K562 (cell line): ENCODE results near the gene SRD5A1. TPM values are rescaled to one million over a fixed set of nuclear protein-coding genes. Genes with fewer than 3 reads are reported as not detected.

Experiments
- ATAC-seq: fragments of 200-7000 bp; cut with Tn5 transposase; 3 replicates; pipeline ENCODE4 v1.9.1; 2020; ENCODE audit warnings: moderate library complexity
- BruUV-seq: library from RNA; stranded (reverse); fragments of 400-500 nt; replicated peaks from 2 replicates; lab custom pipeline; 2021; lab: Mats Ljungman, UMichigan
- CTCF ChIA-PET: fragments of 300-600 bp; formaldehyde crosslinking; extraction: SDS; loops from one replicate; lab custom pipeline; 2021; ENCODE audit warnings: low intra/inter-chr PET ratio; lab: Yijun Ruan, JAX
- POLR2A ChIA-PET: fragments of 300-600, 350-650 bp; sonication (Branson Sonifier 250); formaldehyde crosslinking; extraction: SDS; loops from one replicate; lab custom pipeline; 2021; ENCODE audit warnings: antibody characterized with exemption, inconsistent platforms; lab: Yijun Ruan, JAX
- DNase-seq, 4 experiments: peaks; one replicate each; pipeline versions ENCODE4 v3.0.0 to v3.0.0-alpha.2; 2011 to 2018; ENCODE audit warnings: low spot score in 3 of 4, mixed read lengths in 3 of 4; ENCODE audit errors: extremely low read depth in 1 of 4
- FAIRE-seq: peaks from 2 replicates; lab custom pipeline; 2011; peaks lifted over from hg19 to GRCh38; lab: Jason Lieb, UNC
- H2AFZ ChIP-seq: 2 replicates; pipeline ENCODE4 v1.6.0; 2011; ENCODE audit warnings: low read depth, low read length, control low read depth, inconsistent platforms
- H3K27ac ChIP-seq: fragments of 200-600 bp; 3 replicates; pipeline ENCODE4 v1.8.0; 2011; ENCODE audit warnings: low read depth, mild to moderate bottlenecking, control low read depth, inconsistent platforms, low read length, moderate library complexity, mixed read lengths; ENCODE audit errors: extremely low read depth
- H3K27me3 ChIP-seq, 2 experiments: fragments of 300-600 bp in 1 of 2; 2 replicates in 1 of 2; 3 replicates in 1 of 2; pipeline versions ENCODE4 v1.6.0 to v1.8.0; 2011; ENCODE audit warnings: inconsistent platforms in 2 of 2, low read length in 2 of 2, mild to moderate bottlenecking in 1 of 2, mixed read lengths in 1 of 2, moderate library complexity in 1 of 2; ENCODE audit not compliant: control insufficient read depth in 2 of 2, insufficient read depth in 2 of 2
- H3K36me3 ChIP-seq: fragments of 300-600 bp; 3 replicates; pipeline ENCODE4 v1.8.0; 2011; ENCODE audit warnings: mild to moderate bottlenecking, low read length, inconsistent platforms; ENCODE audit not compliant: control insufficient read depth, insufficient read depth
- H3K4me1 ChIP-seq, 2 experiments: fragments of 200-600 bp in 1 of 2; replicated peaks in 1 of 2; 2 replicates in 1 of 2; 3 replicates in 1 of 2; pipeline versions ENCODE4 v1.5.1 to v1.8.0; 2011; ENCODE audit warnings: inconsistent platforms in 2 of 2, low read length in 2 of 2, mild to moderate bottlenecking in 1 of 2, mixed read lengths in 1 of 2, moderate library complexity in 1 of 2; ENCODE audit not compliant: control insufficient read depth in 2 of 2, insufficient read depth in 2 of 2
- H3K4me2 ChIP-seq: 2 replicates; pipeline ENCODE4 v1.6.1; 2011; ENCODE audit warnings: low read length, control low read depth, inconsistent platforms, mixed read lengths; ENCODE audit not compliant: insufficient read depth
- H3K4me3 ChIP-seq: fragments of 200-600 bp; sonication (generic), shearing (Covaris generic); 2 replicates; pipeline ENCODE4 v1.5.1; 2016; ENCODE audit warnings: control low read depth, inconsistent platforms
- H3K79me2 ChIP-seq: fragments of 200-600 bp; 3 replicates; pipeline ENCODE4 v1.8.0; 2011; ENCODE audit warnings: low read length, inconsistent platforms; ENCODE audit not compliant: control insufficient read depth, insufficient read depth
- H3K9ac ChIP-seq, 2 experiments: 2 replicates each; pipeline versions ENCODE4 v1.6.0 to v1.6.1; 2011; ENCODE audit warnings: low read depth in 2 of 2, low read length in 2 of 2, control low read depth in 1 of 2, inconsistent platforms in 1 of 2, mild to moderate bottlenecking in 1 of 2, mixed read lengths in 1 of 2; ENCODE audit not compliant: insufficient read depth in 1 of 2
- H3K9me1 ChIP-seq: one replicate; pipeline ENCODE4 v1.6.0; 2011; ENCODE audit warnings: inconsistent platforms, mild to moderate bottlenecking, low read length, moderate library complexity; ENCODE audit not compliant: control insufficient read depth, insufficient read depth
- H3K9me3 ChIP-seq: replicated peaks from 2 replicates; pipeline ENCODE4 v1.5.1; 2011; ENCODE audit warnings: low read depth, low read length, inconsistent platforms; ENCODE audit not compliant: control insufficient read depth, insufficient read depth
- H4K20me1 ChIP-seq: replicated peaks from 2 replicates; pipeline ENCODE4 v1.6.1; 2011; ENCODE audit warnings: low read length, inconsistent platforms, mixed read lengths; ENCODE audit not compliant: control insufficient read depth, insufficient read depth
- GABPA ChIP-seq: fragments of 200-800 bp; sonication (Bioruptor generic); conservative IDR thresholded peaks from 2 replicates; pipeline ENCODE4 v1.6.1; 2016; ENCODE audit warnings: low read depth, missing genetic modification characterization, missing compliant biosample characterization
- POLR2A ChIP-seq: fragments of 450-650 bp; conservative IDR thresholded peaks from 2 replicates; pipeline ENCODE4 v1.6.1; 2016
- POLR2G ChIP-seq: fragments of 200-400 bp; formaldehyde crosslinking; IDR thresholded peaks from 2 replicates; pipeline ENCODE4 v1.6.1; 2017; ENCODE audit warnings: low read depth, mild to moderate bottlenecking, antibody characterized with exemption, low read length, moderate library complexity
- SUPT5H ChIP-seq: fragments of 450-650 bp; IDR thresholded peaks from 2 replicates; pipeline ENCODE4 v1.6.1; 2016
- ZBTB33 ChIP-seq: sonication (generic); formaldehyde crosslinking; IDR thresholded peaks from 2 replicates; pipeline ENCODE4 v1.8.1; 2023; ENCODE audit warnings: mild to moderate bottlenecking, missing genetic modification reagents
- ZFX ChIP-seq: sonication (generic); formaldehyde crosslinking; IDR thresholded peaks from 2 replicates; pipeline ENCODE4 v1.8.0; 2022; ENCODE audit warnings: mild to moderate bottlenecking, missing genetic modification reagents, moderate library complexity
- WGBS: fragments of 100-300 bp; shearing (Covaris generic); methylation state at CpG from one replicate; pipeline ENCODE4 v1.1.6; 2016; ENCODE audit warnings: low coverage, mixed read lengths; ENCODE audit not compliant: insufficient coverage; ENCODE audit errors: missing lambda C conversion rate; 5-methylcytosine and 5-hydroxymethylcytosine counted together
- in situ Hi-C: fragments of 300-500 bp; cut with MboI; formaldehyde crosslinking; loops from 4 replicates; pipeline ENCODE4 v1.15.0; 2018; ENCODE audit warnings: inconsistent platforms, mixed read lengths
- intact Hi-C: fragments of 100-400 bp; cut with micrococcal nuclease; formaldehyde crosslinking; loops from 2 replicates; pipeline ENCODE4 v1.14.2; 2022
- polyA plus RNA-seq, 8 experiments: library from polyadenylated mRNA; depleted of rRNA in 4 of 8; stranded (reverse) in 5 of 8; unstranded in 3 of 8; fragments of >200 nt; fragmentation: Nextera tagmentation in 2 of 8; fragmentation: Illumina TruSeq in 1 of 8; extraction: Ambion mirVana in 2 of 8; extraction: Trizol in 1 of 8; gene quantifications; 2 replicates each; pipeline versions ENCODE4 v1.2.1 to v1.2.3, GENCODE V29; 2011 to 2014; ENCODE audit warnings: inconsistent platforms in 1 of 8, missing spikeins in 1 of 8
- total RNA-seq, 7 experiments: library from RNA; depleted of rRNA in 6 of 7; stranded (reverse); fragments of >200 nt in 6 of 7; fragmentation: Illumina TruSeq in 2 of 7; extraction: Trizol in 2 of 7; gene quantifications; 2 replicates each; pipeline versions ENCODE4 v1.2.1 to v1.2.3, GENCODE V29; 2011 to 2021; ENCODE audit warnings: low replicate concordance in 1 of 7

The SRD5A1 gene
- total and polyA plus RNA-seq, 9 of the 15 experiments (the other 6 are each of a cell fraction or from before 2014, with no cell fraction given) = 1.3 to 22.6 (median 8.1) TPM

GRCh38 chr5:6601271-6601670, 32.0 kb upstream of the SRD5A1 start:
- no TSS peak for BruUV-seq
- intact Hi-C loops = no loop called here
- DNase-seq (no peak), FAIRE-seq (no peak)
- Histone ChIP-seq H3K4me2 (no peak overlapping the region), H3K79me2 (no peaks in the 10 kb centered on the region)
- TF ChIP-seq ZFX (CRISPR knock-in tag) (no peak), POLR2G (peak; percentile 40; the same call in 1 of the 2 replicates), POLR2A (peak; percentile 40; the same call in 1 of the 2 replicates), SUPT5H (peak; percentile 45), ZBTB33 (CRISPR knock-in tag) (0 out of 2 replicates have a peak, but pooled peaks have one; percentile 25), GABPA (tag) (no peak)
- TF ChIP-seq, all 486 proteins: peak for 4
- ATAC-seq = no peak
- Histone ChIP-seq H3K4me3 (no peak overlapping the region), H3K9me1 (no peaks in the 10 kb centered on the region), H4K20me1 (no peaks in the 10 kb centered on the region), H3K27ac (no peak overlapping the region), H2AFZ (no peak overlapping the region), H3K27me3 (no peaks in the 10 kb centered on the region), H3K9me3 (no peaks in the 10 kb centered on the region), H3K36me3 (peaks cover 96% of the 10 kb centered on the region), H3K9ac (0 out of 4 replicates have a peak overlapping the region, but pooled peaks of 1 of the 2 experiments have one; percentile 21), H3K4me1 (no peaks in the 10 kb centered on the region)
- in situ Hi-C loops = no loop called here
- WGBS = 95% methylated on average over 10 of the region's 11 CpGs
- CTCF ChIA-PET = no interaction called here
- POLR2A ChIA-PET = no interaction called here
